Measurements from ENCODE around the gene NDUFB7.
A peak's percentile ranks its signal among the peaks of the same experiment; 100 is the strongest.

Gene NDUFB7

GRCh38 chr19:14556662-14557188 lies 15.1 kb downstream of the NDUFB7 start (continued):
- TF ChIP-seq ZNF704 (tag by site-specific recombination; IDR thresholded peaks at IDR 0.05) (no peak), ZNF16 (tag by site-specific recombination; IDR thresholded peaks at IDR 0.05; ENCODE audit: low read depth) (no peak), ZNF624 (tag by site-specific recombination; IDR thresholded peaks at IDR 0.05) (no peak), ZNF26 (tag by site-specific recombination; IDR thresholded peaks at IDR 0.05) (no peak), ZNF398 (tag by site-specific recombination; IDR thresholded peaks at IDR 0.05) (no peak), ZNF548 (tag by site-specific recombination; IDR thresholded peaks at IDR 0.05) (no peak), ZNF555 (tag by site-specific recombination; conservative IDR thresholded peaks at IDR 0.05) (no peak; the same call in 1 of the 2 replicates), SALL2 (tag by site-specific recombination; IDR thresholded peaks at IDR 0.05; ENCODE audit: borderline replicate concordance) (no peak), ZNF133 (tag by site-specific recombination; IDR thresholded peaks at IDR 0.05) (no peak), ZNF549 (tag by site-specific recombination; IDR thresholded peaks at IDR 0.05) (no peak), SP7 (tag by site-specific recombination; IDR thresholded peaks at IDR 0.05) (peak; percentile 32; the same call in 1 of the 2 replicates), ZNF426 (tag by site-specific recombination; IDR thresholded peaks at IDR 0.05) (peak; percentile 82), ZBTB8A (tag by site-specific recombination; IDR thresholded peaks at IDR 0.05) (peak; percentile 66), ZNF155 (tag by site-specific recombination; IDR thresholded peaks at IDR 0.05) (no peak), ZNF76 (tag by site-specific recombination; IDR thresholded peaks at IDR 0.05; ENCODE audit: borderline replicate concordance, low read depth) (0 out of 2 replicates have a peak, but pooled peaks have one; percentile 31), ZNF37A (tag by site-specific recombination; IDR thresholded peaks at IDR 0.05) (no peak), ZNF223 (tag by site-specific recombination; IDR thresholded peaks at IDR 0.05) (no peak), ZNF707 (tag by site-specific recombination; IDR thresholded peaks at IDR 0.05) (no peak), ZSCAN4 (tag by site-specific recombination; IDR thresholded peaks at IDR 0.05) (no peak), TSHZ1 (tag by site-specific recombination; IDR thresholded peaks at IDR 0.05; ENCODE audit: borderline replicate concordance) (no peak; the same call in 1 of the 2 replicates), MZF1 (tag by site-specific recombination; IDR thresholded peaks at IDR 0.05; ENCODE audit: borderline replicate concordance) (no peak), EGR2 (tag by site-specific recombination; IDR thresholded peaks at IDR 0.05; ENCODE audit: low read depth) (no peak), MEIS1 (CRISPR knock-in tag; IDR thresholded peaks at IDR 0.05; ENCODE audit: borderline replicate concordance) (no peak), ZNF174 (tag by site-specific recombination; IDR thresholded peaks at IDR 0.05) (no peak), ZNF768 (tag by site-specific recombination; IDR thresholded peaks at IDR 0.05) (no peak), ZNF48 (tag by site-specific recombination; IDR thresholded peaks at IDR 0.05) (no peak), ZBTB10 (tag by site-specific recombination; IDR thresholded peaks at IDR 0.05) (no peak)

All from HEK293 (cell line).